ENCODE data around the gene MTOR. TPM values are rescaled to one million over a fixed set of nuclear protein-coding genes. Genes with fewer than 3 reads are reported as not detected.
A peak's percentile ranks its signal among the peaks of the same experiment; 100 is the strongest.

MTOR gene
- total RNA-seq, 1 experiment from 2014 or later, result 48.0 TPM

DNA sequence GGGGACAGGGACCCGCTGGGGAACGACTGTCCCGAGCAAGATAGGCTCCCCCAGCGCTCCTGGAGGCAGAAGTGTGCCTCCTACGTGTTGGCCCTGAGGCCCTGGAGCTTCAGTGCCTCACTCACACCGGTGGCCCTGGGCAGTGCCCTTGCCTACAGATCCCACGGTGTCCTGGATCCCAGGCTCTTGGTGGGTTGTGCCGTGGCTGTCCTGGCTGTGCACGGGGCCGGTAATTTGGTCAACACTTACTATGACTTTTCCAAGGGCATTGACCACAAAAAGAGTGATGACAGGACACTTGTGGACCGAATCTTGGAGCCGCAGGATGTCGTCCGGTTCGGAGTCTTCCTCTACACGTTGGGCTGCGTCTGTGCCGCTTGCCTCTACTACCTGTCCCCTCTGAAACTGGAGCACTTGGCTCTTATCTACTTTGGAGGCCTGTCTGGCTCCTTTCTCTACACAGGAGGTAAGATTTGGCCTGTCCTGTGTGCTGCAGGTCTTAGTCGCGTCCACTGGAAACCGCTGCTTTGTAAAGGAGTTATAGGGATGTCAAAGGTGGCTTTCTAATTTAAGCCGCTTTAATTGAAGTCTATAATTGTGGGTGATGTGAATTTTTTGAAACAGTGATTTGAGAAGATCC is 11.4 kb upstream of the MTOR start:
- peak; percentile 53 for ATAC-seq

DNA sequence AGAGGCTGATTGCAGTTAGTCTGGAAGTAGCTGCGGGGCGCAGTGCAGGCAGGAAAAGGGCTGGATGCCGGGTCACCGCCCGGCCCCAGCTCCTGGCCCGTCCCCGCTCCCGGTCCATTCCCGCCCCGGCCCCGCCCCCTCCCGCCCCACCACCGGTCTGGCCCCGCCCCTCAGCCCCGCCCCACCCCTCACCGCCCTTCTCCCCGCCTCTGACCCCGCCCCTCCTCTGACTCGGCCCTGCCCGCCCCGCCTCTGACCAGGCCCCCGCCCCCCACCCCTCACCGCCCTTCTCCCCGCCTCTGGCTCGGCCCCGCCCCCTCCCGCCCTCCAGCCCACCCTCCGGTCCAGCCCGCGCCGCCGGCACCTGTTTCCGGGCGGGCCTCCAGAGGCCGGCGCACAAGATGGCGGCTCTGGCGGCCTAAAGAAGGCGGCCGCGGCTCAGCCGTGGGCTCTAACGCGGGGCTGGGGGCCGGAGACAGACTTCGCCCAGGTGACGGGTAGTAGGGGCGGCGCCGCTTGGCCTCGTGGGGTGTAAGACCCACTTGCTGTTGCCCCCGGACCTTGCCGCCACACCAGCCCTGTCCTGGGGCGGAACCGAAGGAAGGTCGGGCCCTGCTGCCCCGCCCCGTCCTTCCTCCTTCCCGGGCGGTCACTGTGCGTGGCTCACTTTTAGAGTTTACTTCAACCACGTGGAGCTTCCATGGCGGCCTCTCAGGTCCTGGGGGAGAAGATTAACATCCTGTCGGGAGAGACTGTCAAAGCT is 10.7 kb upstream of the MTOR start, which contains the start of gene UBIAD1:
Gene UBIAD1, plus strand, starts transcription at position 367 of the 763 bp plus-strand sequence. Its CDS starts 334 bp downstream, at position 701.
- ATAC-seq, result peak; percentile 88
- intact Hi-C loops (cut with micrococcal nuclease), result loop anchor here (1.0 kb wide), 1 partner anchor 11 kb away; the partner anchor contains the start of gene MTOR

More for the DNA sequence above, 11.4 kb upstream of the MTOR start:
- peak; percentile 8 for DNase-seq
- H4K20me1 ChIP-seq (ENCODE audit: low read length), result 0 out of 2 replicates have a peak, but pooled peaks cover 5% of the 10 kb centered on the region
- intact Hi-C loops (cut with micrococcal nuclease), result loop anchor here (1.0 kb wide), 1 partner anchor 11 kb away; the partner anchor contains the start of gene MTOR
- TF ChIP-seq EZH2 (IDR thresholded peaks at IDR 0.05; ENCODE audit: low read length, unreplicated experiment), result no peak
- TF ChIP-seq EZH2phosphoT487 (IDR thresholded peaks at IDR 0.05; ENCODE audit: borderline replicate concordance, low read length), result no peak
- TF ChIP-seq, protein P1, sequence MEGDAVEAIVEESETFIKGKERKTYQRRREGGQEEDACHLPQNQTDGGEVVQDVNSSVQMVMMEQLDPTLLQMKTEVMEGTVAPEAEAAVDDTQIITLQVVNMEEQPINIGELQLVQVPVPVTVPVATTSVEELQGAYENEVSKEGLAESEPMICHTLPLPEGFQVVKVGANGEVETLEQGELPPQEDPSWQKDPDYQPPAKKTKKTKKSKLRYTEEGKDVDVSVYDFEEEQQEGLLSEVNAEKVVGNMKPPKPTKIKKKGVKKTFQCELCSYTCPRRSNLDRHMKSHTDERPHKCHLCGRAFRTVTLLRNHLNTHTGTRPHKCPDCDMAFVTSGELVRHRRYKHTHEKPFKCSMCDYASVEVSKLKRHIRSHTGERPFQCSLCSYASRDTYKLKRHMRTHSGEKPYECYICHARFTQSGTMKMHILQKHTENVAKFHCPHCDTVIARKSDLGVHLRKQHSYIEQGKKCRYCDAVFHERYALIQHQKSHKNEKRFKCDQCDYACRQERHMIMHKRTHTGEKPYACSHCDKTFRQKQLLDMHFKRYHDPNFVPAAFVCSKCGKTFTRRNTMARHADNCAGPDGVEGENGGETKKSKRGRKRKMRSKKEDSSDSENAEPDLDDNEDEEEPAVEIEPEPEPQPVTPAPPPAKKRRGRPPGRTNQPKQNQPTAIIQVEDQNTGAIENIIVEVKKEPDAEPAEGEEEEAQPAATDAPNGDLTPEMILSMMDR (conservative IDR thresholded peaks at IDR 0.05; ENCODE audit: low read depth, low read length), result no peak
- H3F3A ChIP-seq (ENCODE audit: low read length, unreplicated experiment), result no peaks in the 10 kb centered on the region
- peak overlapping the region; percentile 79 for H3K27ac ChIP-seq (ENCODE audit: low read length)
- H3K27me3 ChIP-seq (ENCODE audit: low read length), result no peaks in the 10 kb centered on the region
- H3K9me2 ChIP-seq (replicated peaks; ENCODE audit: low read length), result no peaks in the 10 kb centered on the region
- peaks cover 3% of the 10 kb centered on the region; the same call in 1 of the 2 replicates for H3K36me3 ChIP-seq (ENCODE audit: low read depth, low read length)
- POLR2A ChIA-PET (ENCODE audit: unreplicated experiment), result interaction anchor here (0.5 to 1.3 kb wide), 2 partner anchors 10 to 967 kb away, joined by 3 to 22 read pairs; no protein-coding TSS in a partner anchor
- no peaks in the 10 kb centered on the region for H3K9me3 ChIP-seq (ENCODE audit: low read length)
- H3K79me2 ChIP-seq (ENCODE audit: low read length), result peaks cover 54% of the 10 kb centered on the region
- H3K9ac ChIP-seq (ENCODE audit: low read length), result peak overlapping the region; percentile 93
- CTCF ChIA-PET, result interaction anchor here (0.6 to 0.9 kb wide), 2 partner anchors 11 to 127 kb away, joined by 3 read pairs; no protein-coding TSS in a partner anchor
- peak overlapping the region; percentile 93 for H3K4me3 ChIP-seq (ENCODE audit: low read length)
- BruUV-seq (replicated peaks), result TSS peak; percentile 68
- H2AFZ ChIP-seq (ENCODE audit: low read length), result peak overlapping the region; percentile 85
- peak overlapping the region; percentile 89 for H3K4me2 ChIP-seq (ENCODE audit: low read length)
- peaks cover 10% of the 10 kb centered on the region for H3K4me1 ChIP-seq (ENCODE audit: insufficient read depth, low read length)

More for the DNA sequence above, 10.7 kb upstream of the MTOR start, which contains the start of gene UBIAD1:
- no peaks in the 10 kb centered on the region for H3F3A ChIP-seq (ENCODE audit: low read length, unreplicated experiment)
- H3K4me1 ChIP-seq (ENCODE audit: insufficient read depth, low read length), result peaks cover 10% of the 10 kb centered on the region
- H4K20me1 ChIP-seq (ENCODE audit: low read length), result 0 out of 2 replicates have a peak, but pooled peaks cover 5% of the 10 kb centered on the region
- H3K9me3 ChIP-seq (ENCODE audit: low read length), result no peaks in the 10 kb centered on the region
- H3K4me2 ChIP-seq (ENCODE audit: low read length), result peak within 1 kb of the TSS; percentile 89
- peak; percentile 76 for DNase-seq
- ChIA-PET CTCF (interaction anchor here (0.6 to 0.9 kb wide), 2 partner anchors 10 to 127 kb away, joined by 3 read pairs; no protein-coding TSS in a partner anchor), POLR2A (ENCODE audit: unreplicated experiment) (interaction anchor here (0.5 to 1.3 kb wide), 6 partner anchors 11 to 968 kb away, joined by 3 to 22 read pairs (median 4); partner anchors contain the start of genes MTOR and TARDBP)
- H2AFZ ChIP-seq (ENCODE audit: low read length), result peak within 1 kb of the TSS; percentile 93
- no TSS peak for BruUV-seq (replicated peaks)
- H3K9ac ChIP-seq (ENCODE audit: low read length), result peak within 1 kb of the TSS; percentile 93
- H3K9me2 ChIP-seq (replicated peaks; ENCODE audit: low read length), result no peaks in the 10 kb centered on the region
- TF ChIP-seq, protein P1 (conservative IDR thresholded peaks at IDR 0.05; ENCODE audit: low read depth, low read length), result no peak
- no peak for TF ChIP-seq EZH2phosphoT487 (IDR thresholded peaks at IDR 0.05; ENCODE audit: borderline replicate concordance, low read length)
- no peak for TF ChIP-seq EZH2 (IDR thresholded peaks at IDR 0.05; ENCODE audit: low read length, unreplicated experiment)
- H3K27ac ChIP-seq (ENCODE audit: low read length), result peak within 1 kb of the TSS; percentile 79
- no peaks in the 10 kb centered on the region for H3K27me3 ChIP-seq (ENCODE audit: low read length)
- peaks cover 47% of the 10 kb centered on the region for H3K79me2 ChIP-seq (ENCODE audit: low read length)
- peak within 1 kb of the TSS; percentile 93 for H3K4me3 ChIP-seq (ENCODE audit: low read length)
- no peaks in the 10 kb centered on the region; the same call in 1 of the 2 replicates for H3K36me3 ChIP-seq (ENCODE audit: low read depth, low read length)
